H1 (cell line): ENCODE results near the gene GAPDH.

Source experiments
- CTCF ChIP-seq, 3 experiments: IDR thresholded peaks; 1 replicate in 2 of 3; 2 replicates in 1 of 3; pipeline versions ENCODE4 v1.5.1 to v1.6.1; 2011; ENCODE audit warnings: low read length in 3 of 3, mild to moderate bottlenecking in 3 of 3, inconsistent platforms in 2 of 3, low read depth in 1 of 3, moderate library complexity in 1 of 3; ENCODE audit not compliant: insufficient read depth in 1 of 3; ENCODE audit errors: control extremely low read depth in 1 of 3
- EZH2 ChIP-seq: fragments of 200-600 bp; sonication (generic); IDR thresholded peaks from 2 replicates; pipeline ENCODE4 v1.7.1; 2012; ENCODE audit warnings: low read depth, mild to moderate bottlenecking, moderate library complexity, low read length, inconsistent platforms; ENCODE audit not compliant: severe bottlenecking
- GTF2F1 ChIP-seq: IDR thresholded peaks from 2 replicates; pipeline ENCODE4 v1.6.1; 2012; ENCODE audit warnings: low read depth, low read length, improper control_type of control experiment, borderline replicate concordance
- HDAC6 ChIP-seq: IDR thresholded peaks from one replicate; pipeline ENCODE4 v1.7.1; 2012; ENCODE audit warnings: low read depth, mild to moderate bottlenecking, inconsistent platforms, low read length, moderate library complexity
- POLR2A ChIP-seq, 2 experiments: IDR thresholded peaks; 1 replicate in 1 of 2; 2 replicates in 1 of 2; pipeline ENCODE4 v1.6.1; 2011; ENCODE audit warnings: low read depth in 2 of 2, low read length in 2 of 2, mild to moderate bottlenecking in 2 of 2; ENCODE audit errors: control extremely low read depth in 1 of 2
- RFX5 ChIP-seq: IDR thresholded peaks from 2 replicates; pipeline ENCODE4 v1.6.1; 2011; ENCODE audit warnings: low read depth, low read length, improper control_type of control experiment, borderline replicate concordance
- SP1 ChIP-seq: IDR thresholded peaks from 2 replicates; pipeline ENCODE4 v1.6.1; 2011; ENCODE audit warnings: low read depth, low read length
- SP2 ChIP-seq: IDR thresholded peaks from 2 replicates; pipeline ENCODE4 v1.6.1; 2012; ENCODE audit warnings: mild to moderate bottlenecking, low read length, inconsistent platforms
- TCF12 ChIP-seq: IDR thresholded peaks from 2 replicates; pipeline ENCODE4 v1.6.1; 2011; ENCODE audit warnings: low read depth, mild to moderate bottlenecking, low read length

- TF ChIP-seq SP1 (no peak), CTCF (IDR thresholded peaks at IDR 0.05; ENCODE audit: control extremely low read depth in 1 of 3, insufficient read depth in 1 of 3, low read depth in 1 of 3, low read length in 3 of 3) (no peak), TCF12 (no peak), POLR2A (IDR thresholded peaks at IDR 0.05; ENCODE audit: control extremely low read depth in 1 of 2, low read depth in 2 of 2, low read length in 2 of 2) (no peak), SP2 (no peak), RFX5 (no peak), EZH2 (no peak), GTF2F1 (no peak), HDAC6 (no peak)
These were observed 33.9 kb upstream of the GAPDH start for GRCh38 chr12:6500466-6500865.
